Brain microvascular endothelial cell (primary cell): ENCODE measurements around the gene CMTM2.

Experiments
- DNase-seq: peaks from one replicate; pipeline ENCODE4 v3.0.0-alpha.2; 2020
- H3K27ac ChIP-seq: fragments of 250-450 bp; sonication (Bioruptor Pico); 2 replicates; pipeline ENCODE4 v1.5.1; 2020; ENCODE audit warnings: mild to moderate bottlenecking, moderate library complexity
- H3K27me3 ChIP-seq: fragments of 250-450 bp; sonication (Bioruptor Pico); replicated peaks from 2 replicates; pipeline ENCODE4 v1.5.1; 2020; ENCODE audit warnings: mild to moderate bottlenecking
- H3K36me3 ChIP-seq: fragments of 250-450 bp; sonication (Bioruptor Pico); replicated peaks from 2 replicates; pipeline ENCODE4 v1.5.1; 2020; ENCODE audit warnings: mild to moderate bottlenecking
- H3K4me3 ChIP-seq: 2 replicates; pipeline ENCODE4 v1.5.1; 2011; ENCODE audit warnings: low read depth, mild to moderate bottlenecking, control low read depth, low read length, moderate library complexity
- in situ Hi-C: cut with HindIII; loops from 2 replicates; pipeline ENCODE4 v1.10.0; 2017; ENCODE audit warnings: low sequenced_read_pairs, low pct_ligation_motif_present
- TF ChIP-seq, protein P1 (sequence below): IDR thresholded peaks from 2 replicates; pipeline ENCODE4 v1.5.1; 2011; ENCODE audit warnings: low read depth, mild to moderate bottlenecking, moderate library complexity, low read length, control low read depth, inconsistent platforms; ENCODE audit errors: missing control alignments

The CMTM2 gene

DNA sequence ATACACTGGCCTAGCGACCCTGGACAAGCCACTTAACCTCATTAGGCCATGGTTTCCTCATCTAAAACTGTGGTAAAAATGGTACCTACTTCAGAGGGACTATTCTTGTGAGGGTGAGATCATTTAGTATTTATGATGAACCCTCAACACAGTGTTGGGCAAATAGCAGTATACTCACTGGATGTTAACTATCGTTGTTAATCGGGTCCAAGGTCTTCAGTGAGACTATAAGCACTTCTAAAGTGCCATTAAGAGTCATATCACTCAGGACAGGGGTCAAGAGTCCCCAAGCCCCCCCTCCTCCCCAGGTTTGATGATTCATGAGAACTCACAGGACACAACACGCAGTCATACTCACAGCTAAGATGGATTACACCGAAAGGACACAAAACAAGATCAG lies 40.4 kb upstream of the CMTM2 start:
- TF ChIP-seq, protein P1, sequence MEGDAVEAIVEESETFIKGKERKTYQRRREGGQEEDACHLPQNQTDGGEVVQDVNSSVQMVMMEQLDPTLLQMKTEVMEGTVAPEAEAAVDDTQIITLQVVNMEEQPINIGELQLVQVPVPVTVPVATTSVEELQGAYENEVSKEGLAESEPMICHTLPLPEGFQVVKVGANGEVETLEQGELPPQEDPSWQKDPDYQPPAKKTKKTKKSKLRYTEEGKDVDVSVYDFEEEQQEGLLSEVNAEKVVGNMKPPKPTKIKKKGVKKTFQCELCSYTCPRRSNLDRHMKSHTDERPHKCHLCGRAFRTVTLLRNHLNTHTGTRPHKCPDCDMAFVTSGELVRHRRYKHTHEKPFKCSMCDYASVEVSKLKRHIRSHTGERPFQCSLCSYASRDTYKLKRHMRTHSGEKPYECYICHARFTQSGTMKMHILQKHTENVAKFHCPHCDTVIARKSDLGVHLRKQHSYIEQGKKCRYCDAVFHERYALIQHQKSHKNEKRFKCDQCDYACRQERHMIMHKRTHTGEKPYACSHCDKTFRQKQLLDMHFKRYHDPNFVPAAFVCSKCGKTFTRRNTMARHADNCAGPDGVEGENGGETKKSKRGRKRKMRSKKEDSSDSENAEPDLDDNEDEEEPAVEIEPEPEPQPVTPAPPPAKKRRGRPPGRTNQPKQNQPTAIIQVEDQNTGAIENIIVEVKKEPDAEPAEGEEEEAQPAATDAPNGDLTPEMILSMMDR, result no peak
- Histone ChIP-seq H3K27ac (no peak overlapping the region), H3K36me3 (peaks cover 11% of the 10 kb centered on the region), H3K27me3 (no peaks in the 10 kb centered on the region), H3K4me3 (no peak overlapping the region)
- DNase-seq, result no peak
- in situ Hi-C loops, result no loop called here

DNA sequence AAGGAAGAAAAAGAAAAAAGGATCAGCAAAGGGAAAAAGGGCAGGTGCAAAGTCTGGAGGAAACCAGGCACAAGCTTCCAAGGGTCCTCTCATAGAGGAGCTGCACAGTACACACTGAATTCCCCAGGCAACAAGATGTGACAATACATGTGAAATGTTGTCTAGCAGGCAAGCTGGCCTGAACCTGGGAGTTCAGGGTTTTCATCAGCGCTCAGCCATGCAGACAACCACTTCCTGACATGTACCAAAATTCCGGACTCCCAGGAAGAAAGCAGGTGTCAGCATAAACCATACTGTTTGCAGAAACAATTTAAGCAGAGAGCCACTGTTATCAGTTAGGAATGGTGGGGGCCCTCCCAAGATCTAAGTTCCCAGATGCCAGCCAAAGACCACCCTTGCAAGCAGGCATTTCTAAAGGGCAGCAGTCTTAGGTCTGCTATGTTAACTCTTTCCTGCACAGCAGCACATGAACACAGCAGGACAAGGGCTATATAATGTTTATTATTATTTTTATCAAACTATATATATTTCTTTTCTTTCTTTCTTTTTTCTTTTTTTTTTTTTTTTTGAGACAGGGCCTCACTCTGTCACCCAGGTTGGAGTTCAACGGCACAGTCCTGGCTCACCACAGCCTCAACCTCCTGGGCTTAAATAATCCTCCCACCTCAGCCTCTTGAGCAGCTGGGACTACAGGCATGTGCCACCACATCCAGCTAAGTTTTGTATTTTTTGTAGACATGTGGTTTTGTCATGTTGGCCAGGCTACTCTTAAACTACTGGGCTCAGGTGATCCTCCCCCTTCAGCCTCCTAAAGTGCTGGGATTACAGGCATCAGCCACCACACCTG lies 39.4 kb upstream of the CMTM2 start:
- H3K36me3 ChIP-seq, result peaks cover 11% of the 10 kb centered on the region
- no peaks in the 10 kb centered on the region for H3K27me3 ChIP-seq
- DNase-seq, result peak; percentile 50
- TF ChIP-seq, protein P1, result no peak
- no peak overlapping the region for H3K27ac ChIP-seq
- in situ Hi-C loops, result no loop called here
- H3K4me3 ChIP-seq, result no peak overlapping the region

DNA sequence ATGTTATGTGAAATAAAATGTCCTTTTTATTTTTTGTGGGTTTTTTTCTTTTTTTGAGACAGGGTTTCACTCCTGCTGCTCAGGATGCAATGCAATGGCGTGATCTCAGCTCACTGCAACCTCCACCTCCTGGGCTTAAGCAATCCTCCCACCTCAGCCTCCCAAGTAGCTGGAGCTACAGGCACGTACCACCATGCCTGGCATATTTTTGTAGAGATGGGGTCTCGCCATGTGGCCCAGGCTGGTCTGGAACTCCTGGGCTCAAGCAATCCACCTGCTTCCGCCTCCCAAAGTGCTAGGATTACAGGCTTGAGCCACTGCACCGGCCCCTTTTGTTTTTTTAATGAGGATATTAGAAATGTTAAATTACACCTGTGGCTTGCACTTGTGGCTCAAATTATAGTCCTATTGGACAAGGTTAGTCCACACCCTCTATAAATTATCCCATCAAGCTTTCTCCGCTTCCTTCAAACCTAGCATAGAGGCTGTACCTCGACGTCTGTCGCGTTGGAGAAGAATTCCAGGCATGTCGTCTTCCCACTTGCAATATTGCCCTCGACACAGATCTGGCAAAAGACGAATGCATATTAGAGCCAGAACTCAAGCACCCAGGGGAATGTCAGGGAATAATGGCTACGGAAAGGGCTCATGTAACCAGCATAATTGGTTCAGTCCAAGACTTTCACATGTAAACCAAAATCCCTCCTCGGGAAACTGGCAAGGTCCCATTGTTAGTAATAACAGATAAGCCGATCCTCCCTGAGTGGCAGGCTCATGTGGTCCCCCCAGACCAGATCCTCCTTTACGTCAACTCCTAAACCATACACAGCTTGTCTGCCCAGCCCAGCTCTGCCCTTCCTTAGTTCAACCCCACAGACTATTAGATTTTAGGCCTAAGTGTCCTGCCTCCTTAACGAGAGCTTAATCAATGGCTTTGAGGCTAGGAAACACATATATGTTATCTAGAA lies 37.6 kb upstream of the CMTM2 start:
- in situ Hi-C loops, result no loop called here
- TF ChIP-seq, protein P1, result no peak
- H3K27me3 ChIP-seq, result no peaks in the 10 kb centered on the region
- H3K27ac ChIP-seq, result no peak overlapping the region
- no peak for DNase-seq
- H3K36me3 ChIP-seq, result peaks cover 6% of the 10 kb centered on the region
- H3K4me3 ChIP-seq, result no peak overlapping the region

DNA sequence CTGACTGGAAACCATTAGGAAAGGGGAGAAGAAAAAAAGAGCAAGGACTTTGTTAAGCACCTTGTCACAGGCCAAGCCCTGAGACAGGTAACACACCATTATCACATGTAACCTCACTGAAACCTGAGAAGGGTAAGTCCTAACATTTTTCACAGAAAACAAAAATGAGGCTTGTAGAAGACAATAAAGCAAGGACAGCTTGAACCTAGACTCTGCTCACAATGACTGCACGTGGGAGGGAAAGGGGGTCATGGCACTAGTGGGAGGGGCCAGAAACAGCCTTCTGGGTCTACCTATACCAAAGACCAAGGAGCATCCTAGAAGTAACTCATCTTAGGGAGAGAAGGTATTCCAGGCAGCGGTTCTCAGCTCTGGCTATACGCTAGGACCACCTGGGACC lies 36.9 kb upstream of the CMTM2 start:
- in situ Hi-C loops, result no loop called here

DNA sequence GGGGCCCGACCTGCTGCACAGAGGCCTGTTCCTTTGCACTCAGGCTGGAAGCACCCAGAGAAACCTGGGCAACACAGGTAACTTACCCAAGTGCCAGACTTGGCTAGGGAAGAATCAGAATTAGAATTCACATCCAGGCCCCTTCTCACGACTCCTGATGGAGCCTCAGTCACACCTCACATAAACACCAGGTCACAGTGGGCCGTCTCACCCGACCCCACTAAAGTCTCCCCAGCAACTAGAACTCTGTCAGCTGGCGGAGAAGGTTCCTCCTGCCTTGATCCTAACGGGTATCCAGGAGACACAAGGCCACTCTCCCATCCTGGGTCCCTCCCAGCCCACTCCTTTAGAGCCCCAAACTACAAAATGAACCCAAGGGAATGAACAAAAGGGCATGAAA lies 35.7 kb upstream of the CMTM2 start:
- TF ChIP-seq, protein P1, result no peak
- no peak for DNase-seq
- no peaks in the 10 kb centered on the region for H3K27me3 ChIP-seq
- H3K4me3 ChIP-seq, result no peak overlapping the region
- H3K27ac ChIP-seq, result no peak overlapping the region
- H3K36me3 ChIP-seq, result no peaks in the 10 kb centered on the region
- in situ Hi-C loops, result no loop called here

More for the DNA sequence above, 36.9 kb upstream of the CMTM2 start:
- Histone ChIP-seq H3K4me3 (no peak overlapping the region), H3K36me3 (peaks cover 3% of the 10 kb centered on the region), H3K27ac (no peak overlapping the region), H3K27me3 (no peaks in the 10 kb centered on the region)
- TF ChIP-seq, protein P1, result no peak
- no peak for DNase-seq
